KMS-11 (cell line): ENCODE data around the gene NECTIN1.

Source experiments
- H2AFZ ChIP-seq: fragments of 200-600 bp; sonication (generic); 2 replicates; pipeline ENCODE4 v1.6.1; 2016; ENCODE audit warnings: antibody characterized with exemption, mixed run types, low read depth
- H3K27ac ChIP-seq: fragments of 200-600 bp; sonication (generic); 2 replicates; pipeline ENCODE4 v1.6.1; 2016; ENCODE audit warnings: mild to moderate bottlenecking, mixed run types
- H3K27me3 ChIP-seq: fragments of 200-600 bp; sonication (generic); 2 replicates; pipeline ENCODE4 v1.6.1; 2017; ENCODE audit warnings: mild to moderate bottlenecking, low read depth, mixed run types, moderate library complexity; ENCODE audit not compliant: insufficient read depth
- H3K36me3 ChIP-seq: fragments of 200-600 bp; sonication (generic); 2 replicates; pipeline ENCODE4 v1.6.1; 2017; ENCODE audit warnings: mild to moderate bottlenecking, mixed run types; ENCODE audit not compliant: insufficient read depth
- H3K4me1 ChIP-seq: fragments of 200-600 bp; sonication (generic); 2 replicates; pipeline ENCODE4 v1.6.1; 2016; ENCODE audit warnings: mild to moderate bottlenecking, low read depth, mixed run types; ENCODE audit not compliant: poor library complexity, severe bottlenecking
- H3K4me2 ChIP-seq: fragments of 200-600 bp; sonication (generic); 2 replicates; pipeline ENCODE4 v1.7.0; 2016; ENCODE audit warnings: mild to moderate bottlenecking, mixed run types
- H3K4me3 ChIP-seq: fragments of 200-600 bp; sonication (generic); IDR thresholded peaks from 2 replicates; pipeline ENCODE4 v1.6.1; 2017; ENCODE audit warnings: low read depth, low read length, mixed read lengths; ENCODE audit not compliant: insufficient read depth
- H3K79me2 ChIP-seq: fragments of 200-600 bp; sonication (generic); 2 replicates; pipeline ENCODE4 v1.6.1; 2016; ENCODE audit warnings: low read depth, mixed run types; ENCODE audit not compliant: insufficient read depth
- H3K9ac ChIP-seq: fragments of 200-600 bp; sonication (generic); 2 replicates; pipeline ENCODE4 v1.6.1; 2016; ENCODE audit warnings: mild to moderate bottlenecking, mixed run types
- H4K20me1 ChIP-seq: fragments of 200-600 bp; sonication (generic); 2 replicates; pipeline ENCODE4 v1.6.1; 2016; ENCODE audit warnings: mild to moderate bottlenecking, mixed run types; ENCODE audit not compliant: insufficient read depth
- CTCF ChIP-seq: fragments of 200-600 bp; sonication (generic); conservative IDR thresholded peaks from 2 replicates; pipeline ENCODE4 v1.6.1; 2017; ENCODE audit warnings: low read depth, mild to moderate bottlenecking, antibody characterized with exemption, low read length, moderate library complexity, mixed read lengths

The NECTIN1 gene

GRCh38 chr11:119644502-119644901 lies 84.5 kb downstream of the NECTIN1 start:
- Histone ChIP-seq H3K4me1 (no peaks in the 10 kb centered on the region), H3K79me2 (no peaks in the 10 kb centered on the region), H4K20me1 (no peaks in the 10 kb centered on the region)

GRCh38 chr11:119643876-119644225 lies 85.1 kb downstream of the NECTIN1 start:
- no peak for TF ChIP-seq CTCF
- no peak overlapping the region for H3K27ac ChIP-seq
- H3K4me1 ChIP-seq, result no peaks in the 10 kb centered on the region

More at GRCh38 chr11:119644502-119644901, 84.5 kb downstream of the NECTIN1 start:
- H3K36me3 ChIP-seq, result no peaks in the 10 kb centered on the region
- no peaks in the 10 kb centered on the region for H3K27me3 ChIP-seq
- H3K9ac ChIP-seq, result no peak overlapping the region
- no peak overlapping the region for H3K4me2 ChIP-seq
- H3K27ac ChIP-seq, result no peak overlapping the region
- no peak for TF ChIP-seq CTCF
- no peak overlapping the region for H2AFZ ChIP-seq
- H3K4me3 ChIP-seq, result no peak overlapping the region

GRCh38 chr11:119643212-119643875 lies 85.7 kb downstream of the NECTIN1 start:
- Histone ChIP-seq H3K79me2 (no peaks in the 10 kb centered on the region), H3K9ac (no peak overlapping the region), H3K4me3 (no peak overlapping the region), H3K36me3 (no peaks in the 10 kb centered on the region), H3K27me3 (no peaks in the 10 kb centered on the region), H3K4me1 (no peaks in the 10 kb centered on the region), H3K27ac (no peak overlapping the region), H3K4me2 (no peak overlapping the region), H2AFZ (no peak overlapping the region), H4K20me1 (no peaks in the 10 kb centered on the region)
- TF ChIP-seq CTCF, result no peak

More at GRCh38 chr11:119643876-119644225, 85.1 kb downstream of the NECTIN1 start:
- H3K79me2 ChIP-seq, result no peaks in the 10 kb centered on the region
- no peak overlapping the region for H3K4me2 ChIP-seq
- no peaks in the 10 kb centered on the region for H4K20me1 ChIP-seq
- H3K9ac ChIP-seq, result no peak overlapping the region
- H3K4me3 ChIP-seq, result no peak overlapping the region
- no peaks in the 10 kb centered on the region for H3K27me3 ChIP-seq
- H2AFZ ChIP-seq, result no peak overlapping the region
- H3K36me3 ChIP-seq, result no peaks in the 10 kb centered on the region

- no peak overlapping the region for H3K9ac ChIP-seq
- H3K27me3 ChIP-seq, result no peaks in the 10 kb centered on the region
- H4K20me1 ChIP-seq, result no peaks in the 10 kb centered on the region
- no peak overlapping the region for H3K4me2 ChIP-seq
- H3K79me2 ChIP-seq, result no peaks in the 10 kb centered on the region
- no peak overlapping the region for H3K27ac ChIP-seq
- no peaks in the 10 kb centered on the region for H3K4me1 ChIP-seq
- TF ChIP-seq CTCF, result peak; percentile 51
- H3K36me3 ChIP-seq, result no peaks in the 10 kb centered on the region
- H2AFZ ChIP-seq, result no peak overlapping the region
- H3K4me3 ChIP-seq, result no peak overlapping the region
These were observed 86.8 kb downstream of the NECTIN1 start for GRCh38 chr11:119641983-119642745.
